Hepatocyte (in vitro differentiated cells): ENCODE measurements around the gene BBOX1.

Experiments
- CTCF ChIP-seq: fragments of 200-600 bp; sonication (generic); IDR thresholded peaks from 2 replicates; pipeline ENCODE4 v1.5.1; 2016; ENCODE audit warnings: antibody characterized with exemption, mild to moderate bottlenecking; ENCODE audit not compliant: poor library complexity
- EZH2 ChIP-seq: fragments of 200-600 bp; sonication (generic); IDR thresholded peaks from 2 replicates; pipeline ENCODE4 v1.6.1; 2016; ENCODE audit warnings: antibody characterized with exemption, mild to moderate bottlenecking, borderline replicate concordance

GRCh38 chr11:27147916-27148315 lies 107.3 kb downstream of the BBOX1 start:
- TF ChIP-seq CTCF (no peak), EZH2 (no peak)
